GM19395 (cell line): ENCODE measurements around the gene EPHA10.

Experiments used
- ATAC-seq: cut with Tn5 transposase; IDR thresholded peaks from one replicate; pipeline ENCODE4 v1.9.1; 2021; ENCODE audit warnings: mild to moderate bottlenecking, moderate library complexity; ENCODE audit not compliant: unreplicated experiment

Gene EPHA10

GRCh38 chr1:37734629-37735591 lies 30.0 kb downstream of the EPHA10 start:
- ATAC-seq, result no peak

GRCh38 chr1:37732111-37732780 lies 32.7 kb downstream of the EPHA10 start:
- no peak for ATAC-seq

GRCh38 chr1:37731312-37732019 lies 33.5 kb downstream of the EPHA10 start:
- no peak for ATAC-seq

GRCh38 chr1:37730376-37730775 lies 34.5 kb downstream of the EPHA10 start:
- ATAC-seq, result no peak

- ATAC-seq, result no peak
Observed at GRCh38 chr1:37728416-37728815, 36.5 kb downstream of the EPHA10 start.

- ATAC-seq, result no peak
Observed at GRCh38 chr1:37726751-37727585, 38.0 kb downstream of the EPHA10 start.

GRCh38 chr1:37725851-37726613 lies 38.9 kb downstream of the EPHA10 start:
- ATAC-seq, result no peak

- ATAC-seq, result no peak
Observed at GRCh38 chr1:37724575-37724974, 40.3 kb downstream of the EPHA10 start.

GRCh38 chr1:37723390-37724078 lies 41.4 kb downstream of the EPHA10 start:
- no peak for ATAC-seq

- ATAC-seq, result no peak
Observed at GRCh38 chr1:37723072-37723389, 41.9 kb downstream of the EPHA10 start.

- no peak for ATAC-seq
Observed at GRCh38 chr1:37722181-37723071, 42.5 kb downstream of the EPHA10 start.

- no peak for ATAC-seq
Observed at GRCh38 chr1:37721565-37721964, 43.4 kb downstream of the EPHA10 start.

- no peak for ATAC-seq
Observed at GRCh38 chr1:37720231-37721130, 44.4 kb downstream of the EPHA10 start.

- ATAC-seq, result no peak
Observed at GRCh38 chr1:37719572-37720195, 45.2 kb downstream of the EPHA10 start.

GRCh38 chr1:37718901-37719571 lies 45.9 kb downstream of the EPHA10 start:
- ATAC-seq, result no peak

GRCh38 chr1:37718181-37718900 lies 46.6 kb downstream of the EPHA10 start:
- ATAC-seq, result no peak
